GM19043 (cell line): ENCODE data around the gene THOC6.

Experiments
- ATAC-seq: cut with Tn5 transposase; IDR thresholded peaks from one replicate; pipeline ENCODE4 v1.9.1; 2021; ENCODE audit warnings: low read depth; ENCODE audit not compliant: unreplicated experiment

The THOC6 gene

DNA sequence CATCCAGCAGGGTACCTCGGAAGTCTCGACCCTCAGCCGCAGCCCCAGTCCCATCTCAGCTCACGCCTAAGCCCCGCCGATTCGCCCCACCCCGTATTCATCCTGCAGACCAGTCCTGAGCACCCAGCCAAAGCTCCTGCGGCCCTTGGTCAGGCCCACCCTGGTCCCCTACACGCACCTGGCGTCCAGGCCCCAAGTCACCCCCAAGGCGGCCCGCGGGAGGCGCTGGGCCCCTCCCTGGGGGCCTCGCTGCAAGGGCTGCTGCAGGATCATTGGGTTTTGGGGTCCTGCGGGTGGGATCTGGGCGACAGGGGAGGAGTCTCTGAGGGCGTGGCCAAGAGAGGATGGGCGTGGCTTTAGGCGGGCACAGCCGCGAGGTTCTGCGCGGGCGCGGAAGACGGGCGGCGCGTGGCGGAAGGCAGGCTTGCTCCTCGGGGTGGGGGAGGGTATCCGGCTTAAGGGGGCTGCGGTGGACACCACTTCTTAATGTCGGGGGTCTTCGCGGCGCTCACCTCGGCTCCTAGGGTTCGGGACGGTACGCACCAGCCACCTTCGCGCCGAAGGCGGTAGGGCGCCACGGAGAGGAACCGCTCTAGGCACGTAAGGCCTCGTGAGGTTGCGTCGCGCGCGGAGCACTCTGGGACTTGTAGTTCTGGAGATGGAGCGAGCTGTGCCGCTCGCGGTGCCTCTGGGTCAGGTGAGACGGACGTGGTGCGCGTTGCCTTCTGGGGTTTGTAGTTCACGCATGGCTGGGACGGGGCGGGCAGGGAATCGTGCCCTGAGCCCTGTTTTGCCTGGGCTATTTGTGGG, at the start of gene THOC6, which contains the start of gene HCFC1R1:
Gene THOC6 (plus strand): TSS at position 367 of the 810 bp plus-strand sequence. CDS start 292 bp downstream, at position 659.
Gene HCFC1R1 (minus strand): TSS at position 274 of the 810 bp plus-strand sequence. CDS start 1 bp downstream, at position 273.
- ATAC-seq, result peak; percentile 76

DNA sequence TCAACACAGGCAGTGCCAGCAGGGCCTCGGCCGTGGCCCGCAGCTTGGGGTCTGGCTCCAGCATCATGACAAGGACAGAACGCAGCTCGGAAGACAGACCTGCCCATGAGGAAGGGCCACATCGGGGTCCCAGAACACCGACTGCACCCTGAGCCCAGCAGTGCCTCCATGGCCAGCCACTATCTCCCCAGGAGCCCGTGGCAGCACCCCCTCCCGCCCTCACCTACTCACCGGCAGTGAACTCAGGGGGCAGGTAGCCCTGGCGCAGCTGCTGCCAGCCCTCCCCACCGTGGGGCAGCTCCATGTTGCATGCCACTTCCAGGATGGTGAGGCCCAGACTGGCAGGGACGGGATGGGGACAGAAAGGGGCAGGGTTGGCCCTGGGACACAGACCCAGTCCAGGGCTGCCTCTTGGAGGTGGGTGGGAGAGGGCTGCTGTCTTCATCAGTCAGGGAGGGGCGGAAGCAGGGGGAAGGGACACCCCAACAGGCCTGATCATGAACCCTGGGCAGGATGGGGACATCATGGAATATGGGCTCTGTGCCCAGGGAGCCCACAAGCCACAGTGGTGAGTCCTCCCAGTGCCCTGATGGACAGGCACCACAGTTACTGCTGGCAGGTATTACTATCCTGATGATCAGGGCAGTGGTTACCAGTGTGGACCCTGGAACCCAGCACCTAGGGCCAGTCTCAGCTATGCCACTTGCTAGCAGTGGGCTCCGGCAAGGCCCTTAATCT, 49.3 kb upstream of the THOC6 start:
- ATAC-seq, result no peak

DNA sequence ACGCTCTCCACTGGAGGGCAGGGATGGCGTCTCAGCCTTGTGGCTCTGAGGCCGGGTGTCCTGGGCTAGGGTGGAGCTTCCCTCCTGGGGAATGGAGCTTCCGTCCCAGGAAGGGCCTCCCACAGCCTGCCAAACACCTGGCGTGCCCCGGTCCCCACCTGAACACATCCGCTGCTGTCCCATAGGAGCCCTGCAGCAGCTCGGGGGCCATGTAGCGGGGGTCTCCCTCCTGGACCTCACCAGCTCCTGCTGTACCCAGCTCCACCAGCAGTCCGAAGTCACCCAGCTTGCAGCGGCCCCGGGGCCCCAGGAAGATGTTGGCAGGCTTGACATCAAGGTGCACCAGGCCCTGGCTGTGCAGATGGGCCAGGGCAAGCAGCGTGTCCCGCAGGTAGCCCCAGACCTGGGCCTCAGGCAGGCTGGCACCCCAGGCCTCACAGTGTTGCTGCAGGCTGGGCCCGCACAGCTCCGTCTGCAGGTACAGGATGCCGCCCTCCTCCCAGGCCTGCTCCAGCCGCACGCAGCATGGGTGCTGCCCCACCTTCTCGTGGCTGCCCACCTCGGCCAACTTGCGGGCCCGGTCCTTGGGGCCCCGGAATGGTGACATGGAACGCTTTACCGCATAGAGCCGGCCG, 48.6 kb upstream of the THOC6 start:
- ATAC-seq, result no peak

DNA sequence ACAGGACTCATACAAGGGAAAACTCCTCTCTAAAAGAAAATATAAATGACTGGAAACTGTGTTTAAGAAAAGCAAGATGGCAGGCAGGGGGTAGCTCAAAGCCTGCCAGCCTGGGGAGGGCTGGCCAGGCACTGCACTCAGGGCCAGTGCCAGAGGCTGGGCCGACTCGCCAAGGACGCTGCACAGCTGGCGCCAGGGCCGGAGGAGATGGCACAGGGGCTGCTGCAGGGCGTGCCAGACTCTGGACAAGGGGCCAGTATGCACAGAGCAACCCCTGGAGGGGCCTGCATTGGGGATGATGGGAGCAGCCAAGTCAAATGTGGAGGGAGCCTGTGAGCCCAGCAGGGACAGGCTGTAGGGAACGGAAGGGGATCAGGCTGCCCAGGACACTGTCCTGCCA, 47.6 kb upstream of the THOC6 start:
- no peak for ATAC-seq

DNA sequence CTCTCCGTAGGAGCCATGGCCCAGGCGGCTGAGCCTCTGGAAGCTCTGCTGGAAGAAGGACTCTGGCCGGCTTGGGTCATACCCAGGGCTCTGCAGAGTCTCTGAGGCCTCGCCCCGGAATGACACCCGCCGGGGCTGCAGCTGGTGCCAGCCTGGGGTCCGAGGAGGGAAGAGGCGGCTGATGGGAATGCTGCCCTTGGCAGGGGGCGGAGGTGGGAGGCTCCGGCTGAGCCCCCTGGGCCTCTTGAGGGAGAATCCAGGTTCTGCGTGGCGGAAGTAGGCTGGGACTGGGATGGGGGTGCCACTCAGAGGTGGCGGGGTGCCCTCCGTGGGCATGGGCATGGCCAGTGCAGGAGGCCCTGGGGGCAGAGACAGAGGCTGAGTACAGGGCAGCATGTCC, 47.2 kb upstream of the THOC6 start:
- no peak for ATAC-seq

DNA sequence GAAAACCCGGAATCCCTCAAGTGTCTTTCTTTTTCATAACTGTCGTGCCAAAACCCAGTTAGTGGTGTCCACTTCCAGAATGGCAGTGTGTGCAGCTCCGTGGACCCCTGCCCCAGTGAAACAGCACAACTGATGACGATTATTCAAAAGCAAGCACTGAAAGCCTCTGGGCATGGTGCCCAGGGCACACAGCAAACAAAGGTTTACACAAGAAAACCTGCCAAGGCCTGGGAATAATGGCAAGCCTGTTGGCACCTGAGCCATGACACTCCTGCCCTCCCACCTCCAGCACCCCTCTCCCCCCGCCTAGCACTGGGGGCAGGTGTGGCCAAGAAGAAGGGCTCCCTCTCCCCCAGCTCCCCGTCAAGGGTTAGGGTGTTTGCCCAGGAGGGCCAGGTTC, 46.4 kb upstream of the THOC6 start:
- ATAC-seq, result no peak

DNA sequence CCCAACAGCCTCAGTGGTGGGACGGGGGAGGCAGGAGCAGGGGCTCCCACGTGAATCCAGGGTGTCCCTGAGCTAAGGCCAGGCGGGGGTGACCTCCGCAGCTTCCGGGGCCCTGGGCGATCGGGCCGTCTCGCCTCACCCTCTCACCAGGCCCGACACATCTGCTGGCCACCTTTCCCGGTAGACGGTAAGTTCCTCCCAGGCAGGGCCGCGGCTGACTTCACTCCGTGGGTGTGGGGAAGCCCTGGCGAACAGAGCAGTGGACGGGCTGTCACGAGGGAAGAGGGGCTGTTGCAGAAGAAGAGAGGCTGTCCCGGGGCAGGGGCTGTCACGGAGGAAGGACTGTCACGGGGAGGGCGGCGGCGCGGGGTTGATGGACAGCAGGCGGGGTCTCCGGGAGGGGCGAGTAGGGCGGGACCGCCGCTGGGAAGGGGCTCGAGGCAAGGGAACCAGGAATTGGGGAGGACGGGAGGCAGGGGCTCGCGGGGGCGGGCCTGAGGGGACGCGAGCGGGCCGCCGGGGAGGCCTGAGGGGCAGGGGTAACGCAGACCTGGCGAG, 44.1 kb upstream of the THOC6 start:
- ATAC-seq, result no peak

DNA sequence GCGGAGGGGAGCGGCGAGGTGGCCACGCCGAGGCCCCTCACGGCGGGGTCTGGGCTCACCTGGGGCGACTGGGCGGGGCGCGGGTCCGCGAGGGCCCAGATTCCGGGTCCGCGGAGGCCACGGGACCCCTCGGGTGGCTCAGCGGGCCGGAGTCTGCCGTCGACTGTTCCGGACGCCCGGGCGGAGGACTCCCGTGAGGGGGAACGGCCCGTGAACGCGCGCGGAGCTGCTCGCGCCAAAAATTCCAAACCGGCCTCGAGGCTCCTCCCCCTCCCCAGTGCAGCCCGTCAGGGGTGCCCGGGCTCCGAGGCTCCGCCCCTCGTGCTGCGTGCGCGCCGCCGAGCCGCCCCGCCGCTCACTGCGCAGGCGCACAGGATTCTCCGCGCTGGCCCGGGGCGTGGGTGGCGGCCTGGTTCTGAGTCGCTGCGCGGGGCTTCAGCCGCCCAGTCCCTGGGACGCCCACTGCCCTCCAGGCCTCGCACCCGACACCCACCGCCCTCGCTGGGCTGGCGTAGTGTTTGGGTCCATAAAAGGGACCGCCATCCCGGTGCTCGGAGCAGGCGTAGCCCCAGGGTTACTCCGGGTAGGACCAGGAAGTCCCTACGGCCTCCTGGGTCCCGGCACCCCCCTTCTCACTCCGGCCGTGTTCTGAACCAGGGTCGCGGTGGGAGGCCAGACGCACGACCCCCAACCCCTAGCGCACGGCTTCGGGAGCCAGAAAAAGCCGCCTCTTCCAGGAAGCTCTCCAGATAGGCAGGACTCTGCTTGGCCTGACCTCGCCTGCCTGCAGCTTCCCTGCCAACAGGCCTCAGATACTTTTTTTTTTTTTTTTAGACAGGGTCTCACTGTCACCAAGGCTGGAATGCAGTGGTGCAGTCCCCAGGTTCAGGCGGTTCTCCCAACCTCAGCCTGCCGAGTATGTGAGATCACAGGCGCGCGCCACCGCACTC, 43.3 kb upstream of the THOC6 start, which contains the start of gene PKMYT1:
Gene PKMYT1 (minus strand): TSS at position 220 of the 950 bp plus-strand sequence. CDS start 789 bp downstream, outside the sequence.
- peak; percentile 76 for ATAC-seq

DNA sequence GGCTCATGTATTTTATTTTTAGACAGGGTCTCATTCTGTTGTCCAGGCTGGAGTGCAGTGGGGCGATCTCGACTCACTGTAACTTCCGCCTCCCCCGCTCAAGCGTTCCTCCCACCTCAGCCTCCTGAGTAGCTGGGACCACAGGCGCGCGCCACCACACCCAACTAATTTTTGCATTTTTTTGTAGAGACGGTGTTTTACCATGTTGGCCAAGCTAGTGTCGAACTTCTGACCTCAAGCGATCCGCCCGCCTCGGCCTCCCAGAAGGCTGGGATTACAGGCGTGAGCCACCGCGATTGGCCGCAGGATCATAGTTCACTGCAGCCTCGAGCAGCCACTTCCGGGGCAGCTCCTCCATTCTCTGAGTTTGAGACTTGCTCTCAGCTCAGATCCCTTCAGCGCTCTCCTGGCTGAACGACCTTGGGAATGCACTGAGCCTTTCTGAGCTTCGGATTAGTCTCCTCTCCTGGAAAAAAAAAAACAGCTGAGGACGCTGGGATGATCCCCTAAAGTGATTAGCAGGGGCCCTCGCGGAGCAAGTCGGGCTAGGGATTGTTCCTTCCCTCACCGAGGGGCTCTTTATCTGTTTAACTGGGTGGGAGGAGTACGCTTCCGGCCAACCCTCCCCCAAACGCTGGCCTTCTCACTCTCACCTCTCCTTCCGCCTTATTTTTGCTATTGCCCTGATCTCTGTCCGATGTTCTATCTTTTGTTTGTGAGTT, 42.5 kb upstream of the THOC6 start:
- no peak for ATAC-seq

DNA sequence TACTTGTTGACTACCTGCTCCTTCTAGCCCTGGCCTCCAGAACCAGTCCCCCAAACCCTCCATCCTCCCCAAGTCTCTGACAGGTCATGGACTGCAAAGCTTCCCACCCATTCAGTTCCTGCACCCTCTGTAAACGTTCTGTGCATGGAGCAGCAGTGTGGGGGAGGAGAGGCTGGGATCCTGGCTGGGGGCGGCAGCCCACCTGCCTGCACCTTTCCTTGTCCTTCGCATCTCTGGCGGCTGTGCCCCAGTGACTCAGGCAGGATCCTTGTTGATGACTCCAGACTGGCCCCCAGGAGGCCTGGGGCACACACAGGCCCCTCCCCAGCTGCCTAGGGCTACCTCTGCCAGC, 42.0 kb upstream of the THOC6 start:
- no peak for ATAC-seq

DNA sequence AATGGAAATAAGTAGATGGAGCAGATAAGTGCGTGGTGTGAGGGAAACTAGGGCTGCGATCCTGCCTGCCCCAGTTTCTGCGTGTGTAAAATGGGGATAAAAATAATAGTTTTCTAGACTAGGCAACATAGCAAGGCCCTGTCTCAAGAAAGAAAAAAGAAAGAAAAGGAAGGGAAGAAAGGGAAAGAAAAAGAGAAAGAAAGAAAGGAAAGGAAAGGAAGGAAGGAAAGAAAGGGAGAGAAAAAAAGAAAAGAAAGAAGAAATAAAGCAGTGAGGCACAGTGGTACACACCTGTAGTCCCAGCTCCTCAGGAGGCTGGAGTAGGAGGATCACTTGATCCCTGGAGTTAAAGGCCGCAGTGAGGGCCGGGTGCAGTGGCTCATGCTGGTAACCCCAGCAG, 41.4 kb upstream of the THOC6 start:
- no peak for ATAC-seq

DNA sequence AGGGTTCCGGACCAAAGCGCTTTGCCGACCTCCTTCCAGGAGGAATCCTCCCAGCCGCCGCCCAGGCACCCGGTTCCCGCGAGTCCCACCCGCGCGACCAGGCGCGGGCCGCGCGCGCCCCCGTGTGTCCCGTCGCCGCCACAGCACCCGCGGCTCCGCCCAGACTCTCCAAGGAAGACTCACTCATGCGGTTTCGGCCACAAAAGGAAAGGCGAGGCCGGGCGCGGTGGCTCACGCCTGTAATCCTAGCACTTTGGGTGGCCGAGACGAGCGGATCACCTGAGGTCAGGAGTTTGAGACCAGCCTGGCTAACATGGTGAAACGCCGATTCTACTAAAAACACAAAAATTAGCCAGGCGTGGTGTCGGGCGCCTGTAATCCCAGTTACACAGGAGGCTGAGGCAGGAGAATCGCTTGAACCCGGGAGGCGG, 40.1 kb upstream of the THOC6 start:
- ATAC-seq, result no peak

DNA sequence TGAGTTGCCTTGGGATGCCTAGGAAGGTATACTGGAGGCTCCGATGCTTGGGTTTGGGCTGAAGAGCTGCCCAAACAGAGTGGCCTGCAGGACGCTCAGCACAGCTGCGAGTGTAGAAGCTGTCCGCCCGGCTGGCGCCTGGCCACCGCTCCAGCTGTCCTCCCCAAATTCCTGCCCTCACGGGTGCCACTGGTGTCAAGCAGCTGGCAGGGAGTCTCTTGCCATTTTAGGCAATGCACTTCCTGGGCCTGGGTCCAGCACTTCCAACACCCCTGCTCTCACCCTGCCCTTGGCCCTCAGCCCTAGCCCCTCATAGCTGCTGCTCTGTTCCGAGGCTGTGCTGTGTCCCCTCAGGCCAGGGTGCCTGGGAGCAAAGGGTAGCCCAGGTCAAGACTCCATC, 38.4 kb upstream of the THOC6 start:
- no peak for ATAC-seq

DNA sequence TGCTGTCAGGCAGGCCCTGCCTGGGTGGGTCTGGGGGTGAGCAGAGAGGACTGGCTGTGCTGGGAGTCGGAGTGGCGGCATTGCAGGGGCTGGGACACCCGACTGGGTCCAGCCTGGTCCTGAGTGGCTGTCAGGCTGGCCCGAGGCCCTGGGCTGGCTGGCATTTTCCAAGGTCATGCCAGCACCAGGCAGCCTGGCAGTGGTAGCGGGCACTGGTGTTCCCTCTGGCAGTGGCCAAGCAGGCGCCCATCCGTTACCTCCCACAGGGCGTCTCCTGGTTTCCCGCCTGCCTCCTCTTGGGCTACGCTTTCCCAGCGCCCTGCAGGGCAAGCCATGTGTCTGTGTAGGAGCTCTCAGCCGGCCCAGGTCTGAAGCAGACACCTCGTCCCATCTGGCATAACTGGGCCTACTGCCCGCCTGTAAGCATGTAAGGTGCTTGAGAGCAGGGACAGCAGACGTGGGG, 37.9 kb upstream of the THOC6 start:
- ATAC-seq, result no peak

DNA sequence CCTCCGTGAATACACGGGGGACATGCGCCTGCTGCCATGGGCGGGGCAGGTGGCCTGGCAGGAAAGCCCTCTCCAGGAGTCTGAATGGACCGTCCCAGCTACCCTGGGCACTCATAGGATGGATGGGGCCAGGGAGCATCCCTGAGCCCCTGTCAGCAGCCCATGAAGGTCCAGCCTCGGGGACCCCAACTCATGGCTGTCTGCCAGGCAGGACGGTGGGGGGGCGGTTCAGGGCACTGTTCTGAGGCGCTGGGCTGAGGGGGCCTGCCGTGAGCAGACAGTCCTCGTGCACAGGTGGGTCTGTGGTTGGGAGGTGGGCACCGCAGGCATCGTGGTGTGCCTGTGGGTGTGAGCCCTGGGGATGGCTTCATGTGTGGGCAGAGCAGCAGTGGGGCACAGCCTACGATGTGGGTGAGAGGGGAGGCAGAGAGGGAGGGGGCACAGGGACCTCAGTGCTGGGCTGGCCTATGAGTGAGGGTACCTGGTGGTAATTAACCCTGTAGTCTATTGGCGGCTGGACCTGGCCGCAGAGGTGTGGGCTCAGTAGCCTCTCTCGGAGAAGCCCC, 37.1 kb upstream of the THOC6 start:
- ATAC-seq, result no peak

DNA sequence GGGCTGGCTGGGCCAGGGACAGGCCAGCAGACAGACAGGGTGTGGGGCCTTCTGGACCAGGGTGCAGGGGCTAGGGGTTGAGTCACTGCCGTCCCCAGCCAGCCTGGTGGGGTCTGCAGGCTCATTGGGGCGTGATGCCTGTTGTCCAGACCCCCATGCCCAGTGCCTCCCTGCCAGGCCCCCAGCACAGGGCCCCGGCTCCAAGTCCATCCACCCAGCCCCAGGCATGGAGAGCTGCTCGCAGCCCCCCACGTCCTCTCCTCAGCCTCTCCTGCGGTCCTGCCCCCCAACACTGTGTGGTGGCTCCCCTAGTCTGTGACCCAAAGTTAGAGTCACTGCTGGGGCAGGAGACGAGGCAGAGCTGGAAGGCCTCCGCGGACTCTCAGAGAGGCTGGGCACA, 36.5 kb upstream of the THOC6 start:
- ATAC-seq, result no peak

DNA sequence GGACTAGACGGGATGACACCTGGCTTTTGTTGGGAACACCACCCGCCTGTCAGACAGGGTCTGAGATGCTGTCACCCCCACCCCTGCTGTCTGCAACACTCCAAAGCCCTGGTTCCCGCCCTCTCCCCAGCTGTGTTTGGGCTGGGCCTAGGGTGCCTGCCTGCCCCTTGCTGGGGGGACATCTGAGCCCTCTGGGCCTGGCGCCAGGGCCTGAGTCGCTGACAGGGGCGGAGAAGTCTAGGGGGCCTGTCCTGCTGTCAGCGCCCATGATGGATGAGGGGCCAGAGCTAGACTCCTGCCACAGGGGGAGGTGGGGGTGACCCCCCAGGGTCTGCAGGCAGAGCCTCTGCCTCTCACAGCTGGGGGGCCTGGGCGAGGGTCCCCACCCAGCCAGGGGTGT, 36.0 kb upstream of the THOC6 start:
- no peak for ATAC-seq

DNA sequence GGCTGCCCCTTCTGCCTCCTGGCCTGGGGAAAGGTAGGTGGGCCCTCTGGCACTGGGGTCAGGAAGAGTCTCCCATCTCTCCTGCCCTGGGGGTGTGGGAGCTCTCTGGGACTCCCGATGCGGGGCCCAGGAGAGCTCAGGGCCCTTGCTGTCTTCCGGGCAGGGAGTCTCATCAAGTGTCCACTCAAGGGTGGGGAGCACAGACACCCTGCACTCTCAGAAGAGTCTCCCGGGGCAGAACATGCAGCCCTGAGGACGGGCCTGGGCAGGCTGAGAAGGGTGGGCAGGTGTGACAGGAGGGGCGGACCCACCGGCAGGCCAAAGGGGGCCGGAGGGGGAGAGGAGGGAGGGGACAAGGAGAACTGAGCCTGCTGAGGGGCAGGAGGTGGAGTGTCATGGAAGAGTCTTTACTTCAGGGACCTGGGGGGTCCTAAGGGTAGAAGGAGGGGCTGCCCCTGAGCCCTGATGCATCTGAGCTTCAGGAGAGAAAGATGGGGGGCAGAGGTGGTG, 35.2 kb upstream of the THOC6 start:
- no peak for ATAC-seq

DNA sequence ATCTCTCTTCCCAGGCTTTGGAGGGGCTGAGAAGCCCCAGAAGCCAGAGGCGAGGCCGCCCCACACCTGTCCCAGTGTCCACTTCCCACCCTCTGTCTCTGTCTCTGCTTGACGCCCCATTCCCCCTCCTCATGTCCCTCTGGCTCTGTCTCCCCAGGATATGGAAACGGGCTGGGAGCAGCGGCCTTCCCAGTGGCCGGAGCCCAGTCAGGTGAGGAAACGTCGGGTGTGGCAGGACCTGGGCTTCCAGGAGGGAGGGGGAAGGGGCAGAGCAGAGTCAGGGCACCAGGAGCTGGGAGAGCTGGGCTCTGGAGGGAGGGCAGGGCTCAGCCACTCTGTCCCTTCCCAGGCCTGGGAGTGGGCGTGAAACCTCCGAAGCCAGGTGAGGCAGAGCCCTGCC, 32.9 kb upstream of the THOC6 start:
- no peak for ATAC-seq
